H1 (cell line): ENCODE measurements around the gene NAMPT. TPM values are rescaled to one million over a fixed set of nuclear protein-coding genes. Genes with fewer than 3 reads are reported as not detected.

Experiments
- HDAC2 ChIP-seq, 2 experiments: fragments of 300-600 bp in 1 of 2; sonication (generic) in 1 of 2; IDR thresholded peaks; 2 replicates each; pipeline ENCODE4 v1.6.1; 2011 to 2012; ENCODE audit warnings: low read depth in 2 of 2, low read length in 2 of 2, mild to moderate bottlenecking in 2 of 2, moderate library complexity in 2 of 2, borderline replicate concordance in 1 of 2, inconsistent platforms in 1 of 2
- SUZ12 ChIP-seq: fragments of 200-600 bp; sonication (generic); IDR thresholded peaks from 2 replicates; pipeline ENCODE4 v1.6.1; 2012; ENCODE audit warnings: mild to moderate bottlenecking, inconsistent platforms, low read length, moderate library complexity, mixed read lengths
- polyA plus RNA-seq, 7 experiments: library from polyadenylated mRNA; depleted of rRNA in 3 of 7; stranded (reverse) in 5 of 7; unstranded in 2 of 7; fragments of >200 nt in 5 of 7; fragments of 200-250 nt in 2 of 7; gene quantifications; 1 replicate in 5 of 7; 2 replicates in 1 of 7; 4 replicates in 1 of 7; pipeline versions ENCODE4 v1.2.1 to v1.2.3, GENCODE V29; 2011 to 2013; ENCODE audit warnings: missing spikeins in 2 of 7, mixed read lengths in 2 of 7
- total RNA-seq: library from RNA; stranded (reverse); fragmentation: NEBNext Ultra II Directional; extraction: Animal tissue kit (Norgen Biotek cat#: 25700); gene quantifications from 2 replicates; pipeline ENCODE4 v1.2.1, GENCODE V29; 2021

NAMPT gene
- total and polyA plus RNA-seq, 2 of the 8 experiments (the other 6 are each of a cell fraction or from before 2014, with no cell fraction given), result 15.4 to 95.9 TPM

DNA sequence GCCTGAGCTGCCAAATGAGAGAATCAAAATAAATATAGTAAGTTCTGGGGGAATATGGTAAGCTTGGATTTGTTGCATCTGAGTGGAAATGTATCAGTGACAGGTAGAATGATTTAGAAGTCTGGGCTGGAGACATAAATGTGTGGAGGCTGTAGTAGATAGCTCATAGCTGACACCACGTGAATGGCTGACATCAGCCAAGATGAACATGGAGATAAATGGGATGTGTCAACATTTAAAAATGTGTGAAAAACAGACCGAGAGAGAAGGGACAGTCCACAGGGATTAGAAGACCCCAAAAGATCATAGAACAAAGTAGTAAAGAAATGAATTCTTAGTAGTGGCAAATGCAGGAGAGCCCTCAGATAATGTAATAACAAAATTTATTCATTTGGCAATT is 40.9 kb downstream of the NAMPT start (continued):
- no peak for TF ChIP-seq HDAC2 (IDR thresholded peaks at IDR 0.05; ENCODE audit: borderline replicate concordance in 1 of 2, low read depth in 2 of 2, low read length in 2 of 2)
- no peak for TF ChIP-seq SUZ12
- TF ChIP-seq, all 59 proteins: peak for 0
